CD4-positive, alpha-beta T cell (primary cell): ENCODE measurements around the gene TBC1D22A. TPM values are rescaled to one million over a fixed set of nuclear protein-coding genes. Genes with fewer than 3 reads are reported as not detected.

Experiments used
- ATAC-seq: fragments of 200-7000 bp; cut with Tn5 transposase; one replicate; pipeline ENCODE4 v1.10.0; 2022; ENCODE audit warnings: mild to moderate bottlenecking; ENCODE audit not compliant: poor library complexity
- CTCF ChIA-PET: fragments of 350-600 bp; sonication (Branson Sonifier 250); formaldehyde crosslinking; loops from one replicate; lab custom pipeline; 2021; ENCODE audit warnings: antibody characterized with exemption, inconsistent platforms; lab: Charles Lee
- POLR2A ChIA-PET: fragments of 350-600 bp; sonication (Branson Sonifier 250); formaldehyde crosslinking; loops from one replicate; lab custom pipeline; 2021; ENCODE audit warnings: antibody characterized with exemption, inconsistent platforms; lab: Charles Lee
- DNase-seq, 14 experiments: peaks; one replicate each; pipeline ENCODE4 v3.0.0-alpha.2; 2013 to 2020; ENCODE audit warnings: mixed read lengths in 2 of 14
- H3K27ac ChIP-seq, 2 donors: one replicate each; pipeline versions ENCODE4 v1.5.1 to v1.7.0; 2013; ENCODE audit warnings: low read length in 2 of 2, low read depth in 1 of 2, mild to moderate bottlenecking in 1 of 2
- H3K27me3 ChIP-seq, 2 experiments: 1 replicate in 1 of 2; 2 replicates in 1 of 2; pipeline versions ENCODE4 v1.6.1 to v1.7.0; 2013; ENCODE audit warnings: low read length in 2 of 2, control low read depth in 1 of 2, mild to moderate bottlenecking in 1 of 2, moderate library complexity in 1 of 2; ENCODE audit not compliant: insufficient read depth in 2 of 2, control insufficient read depth in 1 of 2
- H3K36me3 ChIP-seq: one replicate; pipeline ENCODE4 v1.6.1; 2013; ENCODE audit warnings: low read length, control low read depth; ENCODE audit not compliant: insufficient read depth
- H3K4me1 ChIP-seq: one replicate; pipeline ENCODE4 v1.6.1; 2013; ENCODE audit warnings: low read length, control low read depth; ENCODE audit not compliant: insufficient read depth
- H3K4me3 ChIP-seq: one replicate; pipeline ENCODE4 v1.5.1; 2013; ENCODE audit warnings: mild to moderate bottlenecking, low read length, moderate library complexity
- H3K9me3 ChIP-seq, 2 experiments: 1 replicate in 1 of 2; 2 replicates in 1 of 2; pipeline versions ENCODE4 v1.6.1 to v1.7.0; 2013; ENCODE audit warnings: low read length in 2 of 2, mild to moderate bottlenecking in 2 of 2, control low read depth in 1 of 2, moderate library complexity in 1 of 2; ENCODE audit not compliant: control insufficient read depth in 1 of 2, insufficient read depth in 1 of 2
- H3K27ac Mint-ChIP-seq: one replicate; pipeline ENCODE4 v1.8.0; 2020; ENCODE audit warnings: mixed read lengths
- H3K27me3 Mint-ChIP-seq: one replicate; pipeline ENCODE4 v1.8.0; 2021; ENCODE audit warnings: mixed read lengths
- H3K36me3 Mint-ChIP-seq: one replicate; pipeline ENCODE4 v1.8.0; 2021; ENCODE audit warnings: low read depth, mixed read lengths
- H3K4me1 Mint-ChIP-seq: one replicate; pipeline ENCODE4 v1.8.0; 2021; ENCODE audit warnings: low read depth, mixed read lengths
- H3K4me3 Mint-ChIP-seq: one replicate; pipeline ENCODE4 v1.8.0; 2020; ENCODE audit warnings: mild to moderate bottlenecking, mixed read lengths
- H3K9me3 Mint-ChIP-seq: one replicate; pipeline ENCODE4 v1.8.0; 2020; ENCODE audit warnings: mixed read lengths
- intact Hi-C, 2 experiments: fragments of 100-400 bp; cut with DNase I in 1 of 2; cut with micrococcal nuclease in 1 of 2; formaldehyde crosslinking; loops; one replicate each; pipeline versions ENCODE4 v1.15.1 to v1.9.0; 2023 to 2025; cut with DNase I, micrococcal nuclease
- total RNA-seq, 174 experiments: library from RNA in 2 of 174; stranded (reverse) in 2 of 174; gene quantifications; one replicate each; pipeline ENCODE4 v1.2.3 and lab custom pipeline; 2021 to 2026
- TF ChIP-seq, protein P1 (sequence below): fragments of 200-600 bp; IDR thresholded peaks from one replicate; pipeline ENCODE4 v1.8.0; 2022; ENCODE audit warnings: antibody characterized with exemption, mild to moderate bottlenecking

The TBC1D22A gene
- total RNA-seq, 2 experiments from 2014 or later: 27.1 to 31.7 TPM

DNA sequence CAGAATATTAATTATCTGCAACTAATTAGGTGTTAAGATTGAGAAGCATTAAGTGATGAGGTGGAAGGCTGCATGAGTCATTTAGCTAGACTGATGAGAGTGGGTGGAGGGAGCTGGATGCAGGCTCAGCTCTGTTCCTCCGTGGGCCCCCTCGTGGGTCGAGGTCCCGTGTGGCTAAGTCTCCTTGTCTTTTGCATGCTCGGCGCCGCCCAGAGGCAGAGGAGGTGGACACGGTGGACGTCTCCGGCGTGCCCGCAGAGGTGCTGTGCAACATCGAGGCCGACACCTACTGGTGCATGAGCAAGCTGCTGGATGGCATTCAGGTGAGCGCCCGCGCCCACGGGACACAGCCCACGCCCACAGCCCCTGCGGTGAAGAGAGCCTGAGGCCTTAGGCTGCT is 211.6 kb downstream of the TBC1D22A start:
- H3K4me3 ChIP-seq: no peak overlapping the region
- ChIA-PET POLR2A (no interaction called here), CTCF (no interaction called here)
- DNase-seq (no peak), ATAC-seq (no peak)
- peaks cover 0 to 6% of the 10 kb centered on the region in 2 experiments for H3K9me3 ChIP-seq
- no peaks in the 10 kb centered on the region for H3K27me3 Mint-ChIP-seq
- no peaks in the 10 kb centered on the region for H3K27me3 ChIP-seq
- H3K36me3 Mint-ChIP-seq: peaks cover 51% of the 10 kb centered on the region
- peaks cover 13% of the 10 kb centered on the region for H3K4me1 Mint-ChIP-seq
- H3K9me3 Mint-ChIP-seq: no peaks in the 10 kb centered on the region
- H3K27ac ChIP-seq: no peak overlapping the region
- H3K27ac Mint-ChIP-seq: no peak overlapping the region
- peaks cover 5% of the 10 kb centered on the region for H3K4me1 ChIP-seq
- intact Hi-C loops: no loop called here
- H3K4me3 Mint-ChIP-seq: no peak overlapping the region
- TF ChIP-seq, protein P1, sequence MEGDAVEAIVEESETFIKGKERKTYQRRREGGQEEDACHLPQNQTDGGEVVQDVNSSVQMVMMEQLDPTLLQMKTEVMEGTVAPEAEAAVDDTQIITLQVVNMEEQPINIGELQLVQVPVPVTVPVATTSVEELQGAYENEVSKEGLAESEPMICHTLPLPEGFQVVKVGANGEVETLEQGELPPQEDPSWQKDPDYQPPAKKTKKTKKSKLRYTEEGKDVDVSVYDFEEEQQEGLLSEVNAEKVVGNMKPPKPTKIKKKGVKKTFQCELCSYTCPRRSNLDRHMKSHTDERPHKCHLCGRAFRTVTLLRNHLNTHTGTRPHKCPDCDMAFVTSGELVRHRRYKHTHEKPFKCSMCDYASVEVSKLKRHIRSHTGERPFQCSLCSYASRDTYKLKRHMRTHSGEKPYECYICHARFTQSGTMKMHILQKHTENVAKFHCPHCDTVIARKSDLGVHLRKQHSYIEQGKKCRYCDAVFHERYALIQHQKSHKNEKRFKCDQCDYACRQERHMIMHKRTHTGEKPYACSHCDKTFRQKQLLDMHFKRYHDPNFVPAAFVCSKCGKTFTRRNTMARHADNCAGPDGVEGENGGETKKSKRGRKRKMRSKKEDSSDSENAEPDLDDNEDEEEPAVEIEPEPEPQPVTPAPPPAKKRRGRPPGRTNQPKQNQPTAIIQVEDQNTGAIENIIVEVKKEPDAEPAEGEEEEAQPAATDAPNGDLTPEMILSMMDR: no peak
- H3K36me3 ChIP-seq: peaks cover 45% of the 10 kb centered on the region

DNA sequence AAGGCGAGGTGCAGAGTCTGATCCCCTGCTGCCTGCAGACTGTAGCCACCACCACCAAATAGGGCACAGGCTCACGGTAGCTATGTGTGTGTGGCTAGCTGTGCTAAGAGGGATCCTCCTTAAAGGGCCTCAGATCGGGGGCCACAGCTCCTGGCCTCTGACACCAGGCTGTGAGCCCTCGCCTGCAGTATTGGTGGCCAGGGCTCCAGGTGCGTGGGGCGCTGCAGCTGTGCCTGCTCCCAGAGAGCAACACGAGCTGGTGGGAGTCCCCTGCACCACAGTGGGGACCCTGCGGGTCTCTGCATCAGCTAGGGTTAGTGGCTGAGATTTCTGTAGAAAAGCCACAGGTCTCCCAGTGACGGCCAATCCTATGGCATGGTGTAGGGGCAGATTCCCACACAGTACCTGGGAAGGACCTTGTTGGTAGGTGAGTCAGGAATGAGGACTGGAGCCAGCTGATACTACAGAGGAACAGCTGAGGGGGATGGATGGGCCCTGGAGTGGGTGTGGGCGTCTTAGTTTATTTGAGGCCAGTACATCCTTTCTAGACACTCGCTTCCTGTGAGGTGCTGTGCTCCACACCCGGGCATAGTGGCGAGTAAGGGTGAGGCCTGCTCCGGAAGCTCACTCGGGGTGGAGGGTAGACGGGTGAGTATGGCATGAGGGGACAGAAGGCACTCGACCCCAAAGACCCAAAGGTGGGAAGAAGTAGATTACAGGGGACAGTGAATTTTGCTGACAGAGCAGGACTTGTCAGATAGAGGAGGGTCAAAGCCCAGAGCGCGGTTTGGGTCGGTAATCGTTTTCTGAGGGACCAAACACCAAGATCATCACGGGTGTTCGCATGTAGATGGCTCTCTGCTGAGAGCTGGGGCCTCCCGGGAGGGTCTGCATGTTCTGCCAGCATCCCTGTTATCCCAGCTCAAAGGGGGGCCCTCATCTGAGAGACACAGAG is 212.5 kb downstream of the TBC1D22A start:
- H3K4me1 ChIP-seq: no peaks in the 10 kb centered on the region
- CTCF ChIA-PET: no interaction called here
- TF ChIP-seq, protein P1: no peak
- peaks cover 0 to 6% of the 10 kb centered on the region in 2 experiments for H3K9me3 ChIP-seq
- Mint-ChIP-seq H3K4me3 (no peak overlapping the region), H3K9me3 (no peaks in the 10 kb centered on the region), H3K4me1 (peaks cover 6% of the 10 kb centered on the region), H3K36me3 (peaks cover 59% of the 10 kb centered on the region), H3K27ac (no peak overlapping the region), H3K27me3 (no peaks in the 10 kb centered on the region)
- DNase-seq: no peak
- H3K36me3 ChIP-seq: peaks cover 48% of the 10 kb centered on the region
- H3K4me3 ChIP-seq: no peak overlapping the region
- H3K27me3 ChIP-seq: no peaks in the 10 kb centered on the region
- no peak overlapping the region for H3K27ac ChIP-seq
- ATAC-seq: no peak
- intact Hi-C loops: no loop called here
- POLR2A ChIA-PET: no interaction called here

DNA sequence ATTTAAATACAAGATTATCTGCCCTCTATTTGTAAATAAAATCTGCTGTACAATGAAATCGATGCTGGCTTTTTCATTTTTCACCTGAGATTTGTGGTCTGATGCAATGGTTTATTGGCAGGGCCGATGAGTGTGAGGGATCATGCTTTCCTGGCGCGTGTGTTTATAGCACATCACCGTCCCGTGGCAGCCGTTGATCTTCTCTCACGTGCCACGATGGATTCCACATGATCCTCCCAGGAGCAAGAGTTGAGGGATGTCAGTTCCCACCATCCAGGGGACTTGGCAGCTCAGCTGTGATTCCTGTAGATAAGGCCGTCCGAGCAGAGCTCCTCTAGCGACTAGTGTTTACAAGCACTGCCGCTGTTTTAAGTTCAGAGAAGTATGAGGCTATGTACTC is 213.7 kb downstream of the TBC1D22A start:
- ATAC-seq (no peak), DNase-seq (no peak)
- Mint-ChIP-seq H3K4me3 (no peak overlapping the region), H3K27ac (no peak overlapping the region), H3K36me3 (peaks cover 59% of the 10 kb centered on the region), H3K4me1 (no peaks in the 10 kb centered on the region), H3K27me3 (no peaks in the 10 kb centered on the region), H3K9me3 (no peaks in the 10 kb centered on the region)
- Histone ChIP-seq H3K4me1 (no peaks in the 10 kb centered on the region), H3K36me3 (peaks cover 48% of the 10 kb centered on the region), H3K27me3 (no peaks in the 10 kb centered on the region), H3K27ac (no peak overlapping the region), H3K9me3 (peaks cover 0 to 6% of the 10 kb centered on the region in 2 experiments), H3K4me3 (no peak overlapping the region)
- intact Hi-C loops: no loop called here
- ChIA-PET POLR2A (no interaction called here), CTCF (no interaction called here)
- TF ChIP-seq, protein P1: no peak
